Smooth muscle cell of bladder (primary cell): ENCODE data around the gene CARD18. TPM values are rescaled to one million over a fixed set of nuclear protein-coding genes. Genes with fewer than 3 reads are reported as not detected.

ENCODE experiments used
- total RNA-seq: library from RNA; depleted of rRNA; stranded (reverse); fragments of >200 nt; gene quantifications from 2 replicates; pipeline ENCODE4 v1.2.3, GENCODE V29; 2014

CARD18 gene, protein sequence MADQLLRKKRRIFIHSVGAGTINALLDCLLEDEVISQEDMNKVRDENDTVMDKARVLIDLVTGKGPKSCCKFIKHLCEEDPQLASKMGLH
- total RNA-seq: not detected in 2 replicates

DNA sequence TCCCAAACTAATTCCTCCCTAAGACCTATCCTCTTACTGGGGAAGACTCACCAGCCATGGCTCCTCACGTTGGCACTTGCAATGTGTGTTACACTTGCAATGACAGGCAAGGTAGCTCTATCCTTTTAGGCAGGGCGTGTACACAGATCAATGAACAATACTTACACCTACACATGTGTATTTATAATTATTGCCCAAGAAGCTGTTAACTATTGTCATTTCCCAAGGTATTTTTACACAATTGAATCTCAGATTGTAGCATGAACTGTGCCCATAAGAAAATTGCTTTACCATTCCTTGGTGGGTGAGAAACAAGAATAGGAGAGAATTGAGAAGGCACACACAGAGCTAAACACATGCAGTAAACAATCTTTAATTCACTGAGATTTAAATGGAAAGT lies at the start of gene CARD18:
Gene CARD18, minus strand, starts transcription at position 101 of the 400 bp plus-strand sequence. Its CDS starts 43 bp downstream, at position 58.

Other genes starting within 250 kb of the CARD18 start
- 0.09 TPM in 1 of 2 replicates, not detected in the other for gene CASP12, start 241.3 kb downstream of the CARD18 start, total RNA-seq
- 134 and 168 TPM in 2 replicates for gene CASP4, start 171.2 kb downstream of the CARD18 start, total RNA-seq
- 0.14 TPM in 1 of 2 replicates, not detected in the other for gene CASP5, start 116.6 kb downstream of the CARD18 start, total RNA-seq
- gene CASP1, start 104.6 kb downstream of the CARD18 start, total RNA-seq: 29.3 and 42.1 TPM in 2 replicates
- gene CARD16, start 94.4 kb downstream of the CARD18 start, total RNA-seq: 25.2 and 38.7 TPM in 2 replicates